OCI-LY1 (cell line): ENCODE results near the gene SMC5.

Experiments
- EZH2 ChIP-seq: fragments of 200-600 bp; sonication (generic), shearing (Covaris generic); IDR thresholded peaks from 2 replicates; pipeline ENCODE4 v1.8.0; 2017; ENCODE audit warnings: borderline replicate concordance, mixed run types, mild to moderate bottlenecking, antibody characterized with exemption, low read length, moderate library complexity, mixed read lengths
- TF ChIP-seq, protein P1 (sequence below): fragments of 200-600 bp; sonication (generic), shearing (Covaris generic); IDR thresholded peaks from 2 replicates; pipeline ENCODE4 v1.5.1; 2017; ENCODE audit warnings: mild to moderate bottlenecking, antibody characterized with exemption, low read length, moderate library complexity, mixed read lengths

DNA sequence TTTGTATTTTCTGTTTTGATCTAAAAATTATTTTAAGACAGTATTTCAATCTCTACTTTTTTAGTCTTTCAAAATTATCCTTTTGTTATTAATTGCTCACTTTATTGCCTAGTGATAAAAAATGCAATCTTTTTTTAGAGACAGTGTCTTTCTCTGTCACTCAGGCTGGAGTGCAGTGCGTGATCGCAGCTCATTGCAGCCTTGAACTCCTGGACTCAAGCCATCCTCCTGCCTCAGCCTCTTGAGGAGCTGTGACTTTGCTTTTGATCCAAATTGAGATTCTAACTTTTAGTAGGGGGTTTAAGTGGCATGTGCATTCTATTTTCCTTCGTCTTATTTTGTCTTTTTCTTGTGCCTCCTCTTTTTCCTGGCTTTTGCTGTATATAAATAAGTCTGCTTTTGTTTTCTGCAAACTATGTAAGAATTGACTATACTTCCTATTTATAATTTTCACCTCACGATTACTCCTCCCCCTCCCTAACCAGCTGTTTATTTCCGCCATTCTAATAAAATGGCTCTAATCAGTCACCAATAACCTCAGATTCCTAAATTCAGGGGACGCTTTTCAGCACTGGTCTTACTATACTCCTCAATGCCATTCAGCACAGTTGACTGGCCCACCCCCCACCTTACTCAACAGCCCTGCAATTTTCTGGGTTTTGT, 123.4 kb downstream of the SMC5 start:
- TF ChIP-seq, protein P1, sequence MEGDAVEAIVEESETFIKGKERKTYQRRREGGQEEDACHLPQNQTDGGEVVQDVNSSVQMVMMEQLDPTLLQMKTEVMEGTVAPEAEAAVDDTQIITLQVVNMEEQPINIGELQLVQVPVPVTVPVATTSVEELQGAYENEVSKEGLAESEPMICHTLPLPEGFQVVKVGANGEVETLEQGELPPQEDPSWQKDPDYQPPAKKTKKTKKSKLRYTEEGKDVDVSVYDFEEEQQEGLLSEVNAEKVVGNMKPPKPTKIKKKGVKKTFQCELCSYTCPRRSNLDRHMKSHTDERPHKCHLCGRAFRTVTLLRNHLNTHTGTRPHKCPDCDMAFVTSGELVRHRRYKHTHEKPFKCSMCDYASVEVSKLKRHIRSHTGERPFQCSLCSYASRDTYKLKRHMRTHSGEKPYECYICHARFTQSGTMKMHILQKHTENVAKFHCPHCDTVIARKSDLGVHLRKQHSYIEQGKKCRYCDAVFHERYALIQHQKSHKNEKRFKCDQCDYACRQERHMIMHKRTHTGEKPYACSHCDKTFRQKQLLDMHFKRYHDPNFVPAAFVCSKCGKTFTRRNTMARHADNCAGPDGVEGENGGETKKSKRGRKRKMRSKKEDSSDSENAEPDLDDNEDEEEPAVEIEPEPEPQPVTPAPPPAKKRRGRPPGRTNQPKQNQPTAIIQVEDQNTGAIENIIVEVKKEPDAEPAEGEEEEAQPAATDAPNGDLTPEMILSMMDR = no peak
- no peak for TF ChIP-seq EZH2
